ENCODE data around the gene NTN1. TPM values are rescaled to one million over a fixed set of nuclear protein-coding genes. Genes with fewer than 3 reads are reported as not detected.

Gene NTN1
- polyA plus RNA-seq, 1 experiment, result 0.06 TPM

DNA sequence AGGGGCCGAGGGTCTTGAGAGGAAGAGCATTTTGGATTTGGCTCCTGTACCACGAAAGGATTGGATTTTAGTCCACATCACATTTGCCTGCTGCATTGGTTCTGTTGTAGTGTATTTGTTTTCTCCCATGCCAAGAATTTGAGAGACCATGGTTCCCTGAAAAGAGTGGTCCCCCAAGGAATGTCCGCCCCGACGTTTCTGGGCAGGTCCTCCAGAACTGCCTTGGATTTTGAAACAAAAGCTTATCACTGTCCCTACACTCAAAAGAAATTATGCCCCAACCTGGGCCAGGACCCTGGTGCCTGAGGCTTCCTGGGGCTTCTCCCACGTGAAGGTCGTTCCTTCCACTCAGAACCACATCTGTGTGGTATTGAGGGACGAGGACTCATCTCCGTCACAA lies 10.8 kb downstream of the NTN1 start:
- DNase-seq (ENCODE audit: low read depth), result no peak
- no peaks in the 10 kb centered on the region for H3K27me3 ChIP-seq (ENCODE audit: control insufficient read depth, insufficient read depth, low read length)
- TF ChIP-seq, protein P1, sequence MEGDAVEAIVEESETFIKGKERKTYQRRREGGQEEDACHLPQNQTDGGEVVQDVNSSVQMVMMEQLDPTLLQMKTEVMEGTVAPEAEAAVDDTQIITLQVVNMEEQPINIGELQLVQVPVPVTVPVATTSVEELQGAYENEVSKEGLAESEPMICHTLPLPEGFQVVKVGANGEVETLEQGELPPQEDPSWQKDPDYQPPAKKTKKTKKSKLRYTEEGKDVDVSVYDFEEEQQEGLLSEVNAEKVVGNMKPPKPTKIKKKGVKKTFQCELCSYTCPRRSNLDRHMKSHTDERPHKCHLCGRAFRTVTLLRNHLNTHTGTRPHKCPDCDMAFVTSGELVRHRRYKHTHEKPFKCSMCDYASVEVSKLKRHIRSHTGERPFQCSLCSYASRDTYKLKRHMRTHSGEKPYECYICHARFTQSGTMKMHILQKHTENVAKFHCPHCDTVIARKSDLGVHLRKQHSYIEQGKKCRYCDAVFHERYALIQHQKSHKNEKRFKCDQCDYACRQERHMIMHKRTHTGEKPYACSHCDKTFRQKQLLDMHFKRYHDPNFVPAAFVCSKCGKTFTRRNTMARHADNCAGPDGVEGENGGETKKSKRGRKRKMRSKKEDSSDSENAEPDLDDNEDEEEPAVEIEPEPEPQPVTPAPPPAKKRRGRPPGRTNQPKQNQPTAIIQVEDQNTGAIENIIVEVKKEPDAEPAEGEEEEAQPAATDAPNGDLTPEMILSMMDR (IDR thresholded peaks at IDR 0.05; ENCODE audit: insufficient read depth, low read depth, low read length), result no peak
- ChIA-PET CTCF (interaction anchor here (1.1 kb wide), 1 partner anchor 20 kb away, joined by 4 read pairs; no protein-coding TSS in a partner anchor), POLR2A (no interaction called here)
- H3K36me3 ChIP-seq (ENCODE audit: control insufficient read depth, insufficient read depth, low read length), result no peaks in the 10 kb centered on the region
- no peak overlapping the region for H3K4me3 ChIP-seq (ENCODE audit: low read depth, low read length)

DNA sequence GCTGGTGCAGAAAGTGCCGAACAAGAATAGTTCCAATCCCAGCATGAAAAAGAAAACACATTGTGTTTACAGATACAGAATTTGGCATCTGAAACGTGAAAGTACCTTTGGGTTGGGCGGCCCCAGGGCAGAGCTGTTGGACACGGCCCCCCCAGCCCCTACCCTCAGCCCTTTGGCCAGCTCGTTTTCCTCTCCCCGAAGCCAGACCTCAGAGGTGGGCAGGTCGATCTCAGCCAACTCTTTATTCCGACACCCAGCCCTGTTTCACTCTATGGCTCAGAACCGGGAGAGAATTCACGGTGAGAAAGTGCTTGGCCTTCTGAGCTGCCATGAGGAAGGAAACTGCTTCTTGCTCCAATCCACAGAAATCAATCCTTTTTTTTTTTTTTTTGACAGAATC lies 11.3 kb downstream of the NTN1 start:
- TF ChIP-seq, protein P1 (IDR thresholded peaks at IDR 0.05; ENCODE audit: insufficient read depth, low read depth, low read length), result no peak
- H3K36me3 ChIP-seq (ENCODE audit: control insufficient read depth, insufficient read depth, low read length), result no peaks in the 10 kb centered on the region
- POLR2A ChIA-PET, result no interaction called here
- CTCF ChIA-PET, result interaction anchor here (1.1 kb wide), 1 partner anchor 20 kb away, joined by 4 read pairs; no protein-coding TSS in a partner anchor
- H3K4me3 ChIP-seq (ENCODE audit: low read depth, low read length), result no peak overlapping the region
- no peak for DNase-seq (ENCODE audit: low read depth)
- no peaks in the 10 kb centered on the region for H3K27me3 ChIP-seq (ENCODE audit: control insufficient read depth, insufficient read depth, low read length)

DNA sequence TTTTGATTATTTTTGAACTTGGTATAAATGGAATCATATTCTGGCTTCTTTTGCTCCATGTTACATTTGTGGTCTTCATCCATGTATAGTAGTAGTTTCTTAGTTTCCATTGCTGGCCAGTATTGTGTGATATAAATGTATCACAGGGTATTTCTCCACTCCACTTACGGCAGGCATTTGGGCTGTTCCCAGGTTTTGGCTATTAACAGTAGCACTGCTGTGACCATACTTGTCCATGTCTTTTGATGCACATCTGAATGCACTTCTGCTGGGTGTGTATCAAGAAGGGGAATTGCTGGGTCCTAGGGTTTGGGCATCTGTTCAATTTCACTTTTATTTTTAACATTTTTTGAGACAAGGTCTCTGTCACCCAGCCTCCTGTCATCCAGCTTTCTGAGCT lies 13.9 kb downstream of the NTN1 start:
- CTCF ChIA-PET, result no interaction called here
- POLR2A ChIA-PET, result no interaction called here

DNA sequence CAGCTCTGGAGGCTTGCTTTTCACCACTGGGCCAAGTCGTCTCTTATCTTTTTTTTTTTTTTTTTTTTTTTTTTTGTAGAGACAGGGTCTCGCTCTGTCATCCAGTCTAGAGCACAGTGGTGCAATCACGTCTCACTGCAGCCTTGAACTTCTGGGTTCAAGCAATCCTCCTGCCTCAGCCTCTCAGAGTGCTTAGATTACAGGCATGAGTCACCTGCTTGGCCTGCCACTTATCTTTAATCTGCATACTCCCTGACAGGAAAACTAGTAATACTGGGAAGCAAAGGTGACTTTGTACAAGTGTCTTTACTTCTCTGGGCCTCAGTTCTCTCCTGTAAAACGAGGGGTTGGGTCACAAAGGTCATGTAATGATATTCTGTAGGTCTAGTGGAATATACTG lies 15.0 kb downstream of the NTN1 start:
- Histone ChIP-seq H3K36me3 (ENCODE audit: control insufficient read depth, insufficient read depth, low read length) (no peaks in the 10 kb centered on the region), H3K4me3 (ENCODE audit: low read depth, low read length) (no peak overlapping the region), H3K27me3 (ENCODE audit: control insufficient read depth, insufficient read depth, low read length) (no peaks in the 10 kb centered on the region)
- no peak for DNase-seq (ENCODE audit: low read depth)
- TF ChIP-seq, protein P1 (IDR thresholded peaks at IDR 0.05; ENCODE audit: insufficient read depth, low read depth, low read length), result no peak
- POLR2A ChIA-PET, result no interaction called here
- CTCF ChIA-PET, result no interaction called here

More for the DNA sequence above, 13.9 kb downstream of the NTN1 start:
- no peak for DNase-seq (ENCODE audit: low read depth)
- H3K27me3 ChIP-seq (ENCODE audit: control insufficient read depth, insufficient read depth, low read length), result no peaks in the 10 kb centered on the region
- H3K4me3 ChIP-seq (ENCODE audit: low read depth, low read length), result no peak overlapping the region
- H3K36me3 ChIP-seq (ENCODE audit: control insufficient read depth, insufficient read depth, low read length), result no peaks in the 10 kb centered on the region
- TF ChIP-seq, protein P1 (IDR thresholded peaks at IDR 0.05; ENCODE audit: insufficient read depth, low read depth, low read length), result no peak

DNA sequence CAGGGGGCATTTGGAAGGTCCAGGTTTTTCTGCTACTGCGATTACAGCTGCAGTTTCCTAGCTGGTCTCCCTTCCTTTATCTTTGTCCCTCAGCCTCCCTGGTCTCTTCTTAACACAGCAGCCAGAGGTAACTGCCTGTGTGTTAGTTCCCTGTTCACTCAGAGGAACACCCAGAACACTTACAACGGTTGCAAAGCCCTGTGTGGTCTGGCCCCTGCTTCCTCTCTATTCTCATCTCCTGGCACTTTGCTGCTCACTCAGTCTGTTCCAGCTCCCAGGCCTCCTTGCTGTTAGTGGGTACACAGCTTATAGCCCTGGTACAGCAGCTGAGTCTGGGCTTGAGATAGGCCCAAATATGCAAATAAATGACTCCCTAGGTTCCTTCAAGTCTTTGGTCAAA lies 16.4 kb downstream of the NTN1 start:
- H3K36me3 ChIP-seq (ENCODE audit: control insufficient read depth, insufficient read depth, low read length), result no peaks in the 10 kb centered on the region
- CTCF ChIA-PET, result no interaction called here
- H3K4me3 ChIP-seq (ENCODE audit: low read depth, low read length), result no peak overlapping the region
- H3K27me3 ChIP-seq (ENCODE audit: control insufficient read depth, insufficient read depth, low read length), result no peaks in the 10 kb centered on the region
- POLR2A ChIA-PET, result no interaction called here
- TF ChIP-seq, protein P1 (IDR thresholded peaks at IDR 0.05; ENCODE audit: insufficient read depth, low read depth, low read length), result no peak
- DNase-seq (ENCODE audit: low read depth), result no peak

Measured in BJ (cell line).